MCF 10A (cell line): ENCODE measurements around the gene HECA. TPM values are rescaled to one million over a fixed set of nuclear protein-coding genes. Genes with fewer than 3 reads are reported as not detected.

Source experiments
- BruUV-seq: library from RNA; stranded (reverse); fragments of 400-500 nt; replicated peaks from 2 replicates; lab custom pipeline; 2021; lab: Mats Ljungman, UMichigan
- CTCF ChIA-PET: fragments of 300-600 bp; sonication (Branson Sonifier 250); formaldehyde crosslinking; extraction: SDS; loops from one replicate; lab custom pipeline; 2021; ENCODE audit warnings: antibody characterized with exemption, inconsistent platforms; lab: Yijun Ruan, JAX
- POLR2A ChIA-PET: fragments of 300-600, 350-650 bp; sonication (Branson Sonifier 250); formaldehyde crosslinking; extraction: SDS; loops from one replicate; lab custom pipeline; 2020; ENCODE audit warnings: antibody characterized with exemption, inconsistent platforms; lab: Yijun Ruan, JAX
- DNase-seq: peaks from one replicate; pipeline ENCODE4 v3.0.0-alpha.2; 2018; ENCODE audit not compliant: unreplicated experiment
- H3K27ac Mint-ChIP-seq: one replicate; pipeline ENCODE4 v1.8.0; 2022; ENCODE audit warnings: mild to moderate bottlenecking, low read depth, mixed read lengths; ENCODE audit not compliant: unreplicated experiment
- H3K27me3 Mint-ChIP-seq: one replicate; pipeline ENCODE4 v1.8.0; 2022; ENCODE audit warnings: mixed read lengths; ENCODE audit not compliant: insufficient read depth, unreplicated experiment
- H3K36me3 Mint-ChIP-seq: one replicate; pipeline ENCODE4 v1.8.0; 2022; ENCODE audit warnings: mild to moderate bottlenecking, moderate library complexity, mixed read lengths; ENCODE audit not compliant: insufficient read depth, unreplicated experiment
- H3K4me1 Mint-ChIP-seq: one replicate; pipeline ENCODE4 v1.8.0; 2022; ENCODE audit warnings: mixed read lengths; ENCODE audit not compliant: insufficient read depth, unreplicated experiment
- H3K4me3 Mint-ChIP-seq: one replicate; pipeline ENCODE4 v1.8.0; 2022; ENCODE audit warnings: mild to moderate bottlenecking, moderate library complexity, mixed read lengths; ENCODE audit not compliant: unreplicated experiment
- H3K9me3 Mint-ChIP-seq: one replicate; pipeline ENCODE4 v1.8.0; 2022; ENCODE audit warnings: mixed read lengths; ENCODE audit not compliant: unreplicated experiment
- CTCF ChIP-seq: fragments of 200-600 bp; IDR thresholded peaks from one replicate; pipeline ENCODE4 v1.8.0; 2022; ENCODE audit warnings: antibody characterized with exemption, mild to moderate bottlenecking; ENCODE audit not compliant: unreplicated experiment
- intact Hi-C: fragments of 100-400 bp; cut with micrococcal nuclease; formaldehyde crosslinking; loops from 2 replicates; pipeline ENCODE4 v1.14.1; 2022
- total RNA-seq: library from RNA; stranded (reverse); gene quantifications from 2 replicates; pipeline ENCODE4 v1.2.3, GENCODE V29; 2022

HECA gene
- total RNA-seq, 1 experiment from 2014 or later = 11.1 TPM

- CTCF ChIA-PET = interaction anchor here (0.9 kb wide), 1 partner anchor 551 kb away, joined by 5 read pairs; no protein-coding TSS in a partner anchor
- no peak overlapping the region for H3K4me3 Mint-ChIP-seq
- H3K27ac Mint-ChIP-seq = no peak overlapping the region
- TF ChIP-seq CTCF = no peak
- no peaks in the 10 kb centered on the region for H3K27me3 Mint-ChIP-seq
- intact Hi-C loops = no loop called here
- POLR2A ChIA-PET = no interaction called here
- no TSS peak for BruUV-seq
- peaks cover 30% of the 10 kb centered on the region for H3K4me1 Mint-ChIP-seq
- no peaks in the 10 kb centered on the region for H3K9me3 Mint-ChIP-seq
- DNase-seq = no peak
- H3K36me3 Mint-ChIP-seq = peaks cover 7% of the 10 kb centered on the region
Observed at GRCh38 chr6:139142262-139142661, 7.4 kb downstream of the HECA start.

- no peak for TF ChIP-seq CTCF
- POLR2A ChIA-PET = no interaction called here
- Mint-ChIP-seq H3K4me3 (no peak overlapping the region), H3K27ac (no peak overlapping the region), H3K9me3 (no peaks in the 10 kb centered on the region), H3K4me1 (peaks cover 23% of the 10 kb centered on the region), H3K27me3 (no peaks in the 10 kb centered on the region), H3K36me3 (peaks cover 3% of the 10 kb centered on the region)
- DNase-seq = no peak
- CTCF ChIA-PET = interaction anchor here (0.7 kb wide), 1 partner anchor 152 kb away, joined by 4 read pairs; no protein-coding TSS in a partner anchor
- no TSS peak for BruUV-seq
- intact Hi-C loops = no loop called here
Observed at GRCh38 chr6:139143111-139143510, 8.2 kb downstream of the HECA start.

- no TSS peak for BruUV-seq
- H3K36me3 Mint-ChIP-seq = no peaks in the 10 kb centered on the region
Observed at GRCh38 chr6:139144490-139145085, 9.7 kb downstream of the HECA start.

More at GRCh38 chr6:139144490-139145085, 9.7 kb downstream of the HECA start:
- ChIA-PET CTCF (interaction anchor here (0.7 to 0.9 kb wide), 2 partner anchors 29 to 232 kb away, joined by 3 to 4 read pairs; no protein-coding TSS in a partner anchor), POLR2A (interaction anchor here (0.7 kb wide), 1 partner anchor 1342 kb away, joined by 3 read pairs; no protein-coding TSS in a partner anchor)
- no peak for TF ChIP-seq CTCF
- no peak overlapping the region for H3K4me3 Mint-ChIP-seq
- peaks cover 20% of the 10 kb centered on the region for H3K4me1 Mint-ChIP-seq
- intact Hi-C loops = no loop called here
- no peaks in the 10 kb centered on the region for H3K9me3 Mint-ChIP-seq
- no peak overlapping the region for H3K27ac Mint-ChIP-seq
- DNase-seq = no peak
- H3K27me3 Mint-ChIP-seq = no peaks in the 10 kb centered on the region
